HL-60 (cell line): Measurements from ENCODE around the gene CBLN3.

Experiments
- CTCF ChIP-seq: IDR thresholded peaks from one replicate; pipeline ENCODE4 v1.5.1; 2011; ENCODE audit warnings: low read length, control low read depth, inconsistent platforms; ENCODE audit not compliant: insufficient read depth
- GABPA ChIP-seq: IDR thresholded peaks from 2 replicates; pipeline ENCODE4 v1.6.1; 2012; ENCODE audit warnings: low read depth
- POLR2AphosphoS5 ChIP-seq: IDR thresholded peaks from 2 replicates; pipeline ENCODE4 v1.6.1; 2012; ENCODE audit warnings: low read depth
- REST ChIP-seq: IDR thresholded peaks from 2 replicates; pipeline ENCODE4 v1.6.1; 2012; ENCODE audit warnings: low read depth; ENCODE audit not compliant: insufficient replicate concordance
- SPI1 ChIP-seq: IDR thresholded peaks from 2 replicates; pipeline ENCODE4 v1.6.1; 2012; ENCODE audit warnings: low read depth, mild to moderate bottlenecking, borderline replicate concordance

- TF ChIP-seq CTCF (no peak), POLR2AphosphoS5 (no peak), GABPA (no peak), REST (no peak), SPI1 (no peak)
Observed at GRCh38 chr14:24443053-24443665, 13.7 kb upstream of the CBLN3 start.
